LNCAP (cell line): Measurements from ENCODE around the gene PFKFB3.

Experiments used
- TF ChIP-seq, protein P1 (sequence below): fragments of 450-650 bp; IDR thresholded peaks from 2 replicates; pipeline ENCODE4 v1.5.1; 2017; ENCODE audit warnings: mild to moderate bottlenecking

The PFKFB3 gene

DNA sequence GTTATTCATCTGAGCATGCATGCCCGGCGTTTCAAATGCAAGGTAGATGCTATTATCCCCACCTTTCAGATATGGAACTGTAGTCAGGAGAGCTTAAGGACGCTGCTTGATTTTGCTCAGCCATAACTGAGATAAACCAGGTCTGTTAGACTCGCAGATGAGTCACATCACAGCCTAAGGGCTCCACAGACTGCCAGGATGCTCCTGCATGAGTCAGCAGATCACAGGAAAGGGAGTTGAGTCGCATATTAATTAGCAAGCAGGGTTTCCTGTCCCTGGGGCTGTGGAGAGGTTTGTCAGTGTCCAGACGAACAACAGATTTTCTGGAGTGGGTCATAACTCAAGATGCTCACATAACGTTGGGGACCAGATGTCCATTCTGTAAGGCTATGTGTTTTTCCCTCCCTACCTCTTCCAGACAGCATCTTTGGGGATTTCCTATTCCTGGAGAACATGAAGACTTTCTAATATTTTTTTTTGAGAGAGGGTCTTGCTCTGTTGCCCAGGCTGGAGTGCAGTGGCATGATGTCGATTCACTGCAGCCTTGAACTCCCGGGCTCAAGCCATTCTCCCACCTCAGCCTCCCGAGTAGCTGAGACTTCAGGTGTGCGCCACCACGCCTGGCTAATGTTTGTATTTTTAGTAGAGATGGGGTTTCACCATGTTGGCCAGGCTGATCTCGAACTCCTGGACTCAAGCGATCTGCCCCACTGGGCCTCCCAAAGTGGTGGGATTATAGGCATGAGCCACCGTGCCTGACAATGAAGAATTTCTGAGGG, 36.7 kb downstream of the PFKFB3 start:
- TF ChIP-seq, protein P1, sequence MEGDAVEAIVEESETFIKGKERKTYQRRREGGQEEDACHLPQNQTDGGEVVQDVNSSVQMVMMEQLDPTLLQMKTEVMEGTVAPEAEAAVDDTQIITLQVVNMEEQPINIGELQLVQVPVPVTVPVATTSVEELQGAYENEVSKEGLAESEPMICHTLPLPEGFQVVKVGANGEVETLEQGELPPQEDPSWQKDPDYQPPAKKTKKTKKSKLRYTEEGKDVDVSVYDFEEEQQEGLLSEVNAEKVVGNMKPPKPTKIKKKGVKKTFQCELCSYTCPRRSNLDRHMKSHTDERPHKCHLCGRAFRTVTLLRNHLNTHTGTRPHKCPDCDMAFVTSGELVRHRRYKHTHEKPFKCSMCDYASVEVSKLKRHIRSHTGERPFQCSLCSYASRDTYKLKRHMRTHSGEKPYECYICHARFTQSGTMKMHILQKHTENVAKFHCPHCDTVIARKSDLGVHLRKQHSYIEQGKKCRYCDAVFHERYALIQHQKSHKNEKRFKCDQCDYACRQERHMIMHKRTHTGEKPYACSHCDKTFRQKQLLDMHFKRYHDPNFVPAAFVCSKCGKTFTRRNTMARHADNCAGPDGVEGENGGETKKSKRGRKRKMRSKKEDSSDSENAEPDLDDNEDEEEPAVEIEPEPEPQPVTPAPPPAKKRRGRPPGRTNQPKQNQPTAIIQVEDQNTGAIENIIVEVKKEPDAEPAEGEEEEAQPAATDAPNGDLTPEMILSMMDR: no peak

DNA sequence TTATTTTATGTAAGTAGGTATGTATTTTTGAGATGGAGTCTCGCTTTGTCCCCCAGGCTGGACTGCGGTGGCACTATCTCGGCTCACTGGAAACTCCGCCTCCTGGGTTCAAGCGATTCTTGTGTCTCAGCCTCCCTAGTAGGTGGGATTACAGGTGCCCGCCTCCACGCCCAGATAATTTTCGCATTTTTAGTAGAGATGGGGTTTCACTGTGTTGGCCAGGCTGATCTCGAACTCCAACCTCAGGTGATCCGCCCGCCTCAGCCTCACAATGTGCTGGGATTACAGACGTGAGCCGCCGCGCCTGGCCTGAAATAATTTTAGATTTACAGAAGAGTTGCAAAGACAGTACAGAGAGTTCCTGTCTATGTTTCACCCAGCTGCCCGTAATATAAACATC, 37.5 kb downstream of the PFKFB3 start:
- TF ChIP-seq, protein P1: no peak

DNA sequence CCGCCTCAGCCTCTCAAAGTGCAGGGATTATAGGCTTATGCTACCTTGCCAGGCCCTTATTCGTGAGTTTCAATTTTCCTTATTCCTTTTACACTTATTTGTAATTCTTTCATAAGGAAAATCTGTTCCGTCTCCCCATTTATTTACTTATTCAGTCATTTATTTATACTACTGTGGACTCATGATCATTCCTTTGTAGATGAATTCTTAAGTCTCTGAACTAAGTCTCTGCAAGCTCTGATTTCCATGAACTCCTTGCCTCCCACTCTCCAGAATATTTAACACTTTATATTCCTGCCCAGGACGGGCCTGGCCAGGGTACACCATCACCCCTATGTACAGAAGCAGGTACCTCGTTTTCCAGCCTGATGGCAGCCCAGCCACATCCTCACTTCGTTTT, 39.4 kb downstream of the PFKFB3 start:
- TF ChIP-seq, protein P1: no peak

DNA sequence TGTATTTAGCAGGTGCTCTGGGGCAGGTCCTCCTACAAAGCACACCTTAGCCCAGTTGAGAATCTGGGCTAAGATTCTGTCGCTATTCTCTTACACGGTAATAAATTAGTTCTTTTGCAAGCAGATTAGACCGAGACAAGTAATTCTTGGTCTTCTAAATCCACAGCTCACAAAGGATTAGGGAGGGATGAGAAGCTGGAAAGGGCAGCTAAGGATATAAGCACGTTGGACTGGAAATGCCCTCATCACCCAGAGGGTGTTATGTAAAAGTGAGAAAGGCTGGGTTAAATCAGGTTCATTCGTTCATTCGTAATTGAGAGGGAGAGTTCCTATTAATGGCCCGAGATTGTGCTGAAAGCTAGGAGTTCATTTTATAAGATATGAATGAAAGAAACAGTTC, 41.8 kb downstream of the PFKFB3 start:
- TF ChIP-seq, protein P1: no peak

DNA sequence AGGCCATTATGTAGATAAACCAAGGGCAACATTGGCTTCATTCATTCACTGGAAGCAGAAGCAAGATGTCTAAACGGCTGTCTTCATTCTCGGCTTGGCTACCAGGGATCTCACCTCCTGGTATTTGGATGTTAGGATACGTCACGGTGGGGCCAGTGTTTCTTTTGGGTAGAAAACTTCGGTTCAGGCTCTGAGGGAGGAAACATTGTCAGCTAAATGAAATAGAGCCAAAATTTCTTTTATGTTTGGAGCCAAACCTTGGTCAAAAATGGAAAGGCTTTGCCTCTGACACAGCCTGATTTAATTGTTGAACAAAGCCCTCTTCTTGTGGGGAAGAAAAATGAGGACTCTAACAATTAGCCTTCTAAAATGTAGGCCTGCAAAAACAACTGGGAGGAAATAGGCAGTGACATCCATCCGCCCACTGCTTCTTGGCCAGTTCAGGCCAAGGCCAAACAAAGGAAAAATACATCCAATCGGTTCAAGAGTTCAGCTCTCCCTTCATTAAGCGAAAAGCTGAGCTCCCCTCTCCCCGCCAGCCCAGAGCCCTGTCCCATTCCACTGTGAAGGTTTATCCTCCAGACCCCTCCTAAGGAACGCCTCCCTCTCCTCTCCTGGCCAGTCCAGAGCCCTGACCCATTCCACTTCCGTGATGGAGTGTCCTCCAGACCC, 44.4 kb downstream of the PFKFB3 start:
- TF ChIP-seq, protein P1: no peak

DNA sequence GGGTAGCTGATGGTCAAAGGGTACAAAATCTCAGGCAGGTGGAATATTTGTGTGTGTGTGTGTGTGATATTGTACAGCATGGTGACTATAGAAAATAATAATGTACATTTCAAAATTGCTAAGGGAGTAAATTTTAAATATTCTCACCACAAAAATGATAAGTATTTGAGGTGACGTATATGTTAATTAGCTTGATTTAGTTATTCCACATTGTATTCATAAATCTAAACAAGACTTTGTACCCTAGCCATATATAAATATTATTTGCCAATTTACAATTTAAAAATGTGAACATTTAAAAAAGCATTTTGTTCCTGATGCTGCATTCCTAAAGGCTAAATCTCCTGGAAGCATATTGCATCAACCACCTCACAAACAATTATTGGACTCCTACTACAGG, 47.0 kb downstream of the PFKFB3 start:
- TF ChIP-seq, protein P1: no peak

DNA sequence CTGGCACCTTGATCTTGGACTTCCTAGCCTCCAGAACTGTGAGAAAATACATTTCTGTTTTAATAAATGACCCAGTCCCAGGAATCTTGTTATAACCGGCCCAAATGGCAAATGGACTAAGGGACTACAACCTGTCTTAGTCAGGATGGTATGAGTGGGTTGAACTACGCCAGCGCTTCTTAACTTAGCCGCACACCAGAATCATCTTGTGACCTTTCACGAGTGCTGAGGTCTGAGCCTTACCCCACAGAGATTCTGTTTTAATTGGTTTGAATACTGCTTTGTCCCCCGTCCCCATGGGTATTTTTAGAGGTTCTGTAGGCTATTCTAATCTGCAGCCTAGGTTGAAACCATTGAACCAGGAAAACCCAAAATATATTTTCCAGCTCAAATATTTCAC, 48.0 kb downstream of the PFKFB3 start:
- TF ChIP-seq, protein P1: no peak
